RKO (cell line): ENCODE data around the gene ZNF609.

Experiments used
- DNase-seq: peaks from one replicate; pipeline ENCODE4 v3.0.0-alpha.2; 2016; ENCODE audit warnings: low spot score

ZNF609 gene, protein sequence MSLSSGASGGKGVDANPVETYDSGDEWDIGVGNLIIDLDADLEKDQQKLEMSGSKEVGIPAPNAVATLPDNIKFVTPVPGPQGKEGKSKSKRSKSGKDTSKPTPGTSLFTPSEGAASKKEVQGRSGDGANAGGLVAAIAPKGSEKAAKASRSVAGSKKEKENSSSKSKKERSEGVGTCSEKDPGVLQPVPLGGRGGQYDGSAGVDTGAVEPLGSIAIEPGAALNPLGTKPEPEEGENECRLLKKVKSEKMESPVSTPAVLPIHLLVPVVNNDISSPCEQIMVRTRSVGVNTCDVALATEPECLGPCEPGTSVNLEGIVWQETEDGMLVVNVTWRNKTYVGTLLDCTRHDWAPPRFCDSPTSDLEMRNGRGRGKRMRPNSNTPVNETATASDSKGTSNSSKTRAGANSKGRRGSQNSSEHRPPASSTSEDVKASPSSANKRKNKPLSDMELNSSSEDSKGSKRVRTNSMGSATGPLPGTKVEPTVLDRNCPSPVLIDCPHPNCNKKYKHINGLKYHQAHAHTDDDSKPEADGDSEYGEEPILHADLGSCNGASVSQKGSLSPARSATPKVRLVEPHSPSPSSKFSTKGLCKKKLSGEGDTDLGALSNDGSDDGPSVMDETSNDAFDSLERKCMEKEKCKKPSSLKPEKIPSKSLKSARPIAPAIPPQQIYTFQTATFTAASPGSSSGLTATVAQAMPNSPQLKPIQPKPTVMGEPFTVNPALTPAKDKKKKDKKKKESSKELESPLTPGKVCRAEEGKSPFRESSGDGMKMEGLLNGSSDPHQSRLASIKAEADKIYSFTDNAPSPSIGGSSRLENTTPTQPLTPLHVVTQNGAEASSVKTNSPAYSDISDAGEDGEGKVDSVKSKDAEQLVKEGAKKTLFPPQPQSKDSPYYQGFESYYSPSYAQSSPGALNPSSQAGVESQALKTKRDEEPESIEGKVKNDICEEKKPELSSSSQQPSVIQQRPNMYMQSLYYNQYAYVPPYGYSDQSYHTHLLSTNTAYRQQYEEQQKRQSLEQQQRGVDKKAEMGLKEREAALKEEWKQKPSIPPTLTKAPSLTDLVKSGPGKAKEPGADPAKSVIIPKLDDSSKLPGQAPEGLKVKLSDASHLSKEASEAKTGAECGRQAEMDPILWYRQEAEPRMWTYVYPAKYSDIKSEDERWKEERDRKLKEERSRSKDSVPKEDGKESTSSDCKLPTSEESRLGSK (N-terminal part only)

DNA sequence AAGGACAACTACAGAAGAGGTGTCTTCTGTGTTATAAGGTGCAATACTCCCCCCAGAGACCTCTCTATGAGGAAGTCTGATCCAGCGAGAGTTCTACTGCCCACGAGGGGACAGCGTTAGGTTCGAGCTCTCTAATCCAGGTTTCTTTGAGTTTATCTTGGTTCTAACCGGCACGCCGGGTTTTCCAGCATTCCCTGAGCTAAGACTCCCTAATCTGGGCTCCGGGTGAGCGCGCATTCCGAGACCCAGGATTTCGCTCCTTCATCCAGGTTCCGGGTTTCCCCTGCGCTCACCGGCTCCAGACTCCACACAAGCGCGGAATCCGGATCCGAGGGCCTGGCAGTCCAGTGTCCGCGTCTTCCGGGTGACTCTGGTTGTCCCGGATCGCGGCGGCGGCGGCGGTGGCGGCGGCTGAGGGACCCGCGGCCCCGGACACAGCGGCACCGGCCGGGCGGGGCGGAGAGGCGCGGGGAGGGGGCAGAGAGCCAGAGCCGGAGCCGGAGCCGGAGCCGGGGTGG, at the start of gene ZNF609:
Gene ZNF609 (plus strand): TSS at position 373 of the 518 bp plus-strand sequence. CDS start 38,842 bp downstream, outside the sequence.
- DNase-seq, result peak; percentile 96

DNA sequence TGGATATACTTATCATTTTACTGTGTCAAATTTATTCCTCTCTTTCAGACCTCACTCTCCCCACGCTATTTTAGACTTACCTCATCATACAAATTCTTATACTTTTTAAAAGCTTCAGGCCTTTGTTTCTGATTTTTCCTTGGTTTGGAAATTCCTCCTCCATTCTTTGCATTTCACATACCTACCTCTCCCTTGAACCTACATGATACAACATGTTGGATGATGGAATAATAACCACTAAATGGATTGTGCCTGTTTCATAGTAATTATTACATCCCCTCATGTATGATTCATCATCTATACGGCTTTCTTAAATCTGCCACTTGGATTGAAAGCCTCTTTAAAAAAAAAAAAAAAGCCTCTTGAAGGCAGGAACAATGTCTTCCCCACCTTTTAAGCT, 48.2 kb upstream of the ZNF609 start:
- DNase-seq, result no peak

DNA sequence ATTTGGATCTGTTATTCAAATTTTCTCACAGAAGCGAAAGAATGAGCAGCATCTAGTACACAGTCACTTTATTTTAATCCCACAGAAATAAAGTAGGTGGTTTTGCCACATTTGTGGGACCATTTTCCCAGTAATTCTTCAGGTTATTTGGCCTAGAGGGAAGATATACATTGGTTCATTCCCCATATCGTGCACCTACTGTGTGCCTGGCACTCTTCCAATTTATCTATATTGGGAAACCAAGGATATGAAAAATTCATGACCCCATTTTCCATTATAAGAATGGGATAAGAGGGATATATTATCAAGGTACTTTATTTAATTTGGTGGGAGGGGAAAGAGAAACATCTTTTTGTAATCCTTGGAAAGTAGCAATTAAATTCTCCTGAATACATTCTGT, 37.7 kb upstream of the ZNF609 start:
- no peak for DNase-seq

DNA sequence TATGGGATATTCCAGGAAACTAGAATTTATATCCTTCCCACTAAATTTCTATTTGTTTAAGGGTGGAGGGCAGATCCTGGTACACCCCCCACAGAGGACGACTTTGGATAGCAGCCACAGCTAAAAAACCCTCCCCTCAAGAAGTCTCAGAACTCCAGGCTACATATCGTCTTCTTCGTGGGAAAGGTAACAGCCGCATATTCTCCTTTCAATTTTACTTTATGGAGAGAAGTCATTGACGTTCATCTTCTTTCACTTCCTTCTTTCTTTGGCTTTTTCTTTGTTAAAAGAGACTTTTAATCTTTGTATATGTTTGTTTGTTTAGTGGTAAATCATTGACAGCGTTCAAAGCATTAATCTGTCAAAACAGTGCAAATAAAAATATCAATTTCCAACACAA, 36.4 kb upstream of the ZNF609 start:
- no peak for DNase-seq

DNA sequence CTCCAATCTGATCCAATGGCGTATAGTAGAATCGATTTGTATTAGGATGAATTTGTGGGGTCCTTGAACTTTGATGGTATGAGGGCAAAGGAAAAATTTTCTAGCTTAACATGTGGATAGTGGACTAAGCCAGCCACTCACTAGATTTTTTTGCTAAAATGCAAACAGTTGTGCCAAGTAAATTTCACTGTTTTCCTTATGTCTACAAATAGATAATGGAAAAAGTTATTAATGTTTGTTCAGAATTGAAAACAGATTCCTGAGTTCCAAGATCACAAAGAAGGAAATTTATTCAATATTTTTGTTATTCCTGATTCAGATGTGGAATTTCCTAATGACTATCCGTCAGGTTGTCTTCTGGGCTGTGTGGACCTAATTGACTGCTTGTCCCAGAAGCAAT, 35.2 kb upstream of the ZNF609 start:
- DNase-seq, result no peak

DNA sequence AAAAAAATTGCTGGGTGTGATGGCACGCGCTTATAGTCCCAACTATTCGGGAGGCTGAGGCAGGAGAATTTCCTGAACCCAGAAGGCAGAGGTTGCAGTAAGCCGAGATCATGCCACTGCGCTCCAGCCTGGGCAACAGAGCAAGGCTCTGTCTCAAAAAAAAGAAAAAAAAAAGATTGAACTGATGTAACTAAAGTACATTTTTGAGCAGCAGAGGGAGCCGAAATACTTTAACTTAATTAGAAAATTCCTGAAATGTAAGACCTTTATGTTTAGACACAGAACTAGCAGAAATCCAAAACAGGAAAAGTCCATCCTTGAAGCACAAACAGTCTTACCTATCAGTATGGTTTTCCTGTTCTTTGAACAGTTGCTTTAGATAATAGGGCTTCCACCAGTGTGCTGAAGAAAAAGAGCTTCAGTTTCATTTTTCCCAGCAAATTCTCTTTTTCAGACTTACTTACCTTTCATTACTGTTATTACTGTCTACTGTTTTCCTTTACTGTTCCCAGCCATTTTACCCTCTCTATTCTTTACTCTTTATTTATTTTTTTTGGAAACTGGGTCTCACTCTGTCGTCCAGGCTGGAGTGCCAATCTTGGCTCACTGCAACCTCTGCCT, 33.4 kb upstream of the ZNF609 start:
- peak; percentile 53 for DNase-seq

DNA sequence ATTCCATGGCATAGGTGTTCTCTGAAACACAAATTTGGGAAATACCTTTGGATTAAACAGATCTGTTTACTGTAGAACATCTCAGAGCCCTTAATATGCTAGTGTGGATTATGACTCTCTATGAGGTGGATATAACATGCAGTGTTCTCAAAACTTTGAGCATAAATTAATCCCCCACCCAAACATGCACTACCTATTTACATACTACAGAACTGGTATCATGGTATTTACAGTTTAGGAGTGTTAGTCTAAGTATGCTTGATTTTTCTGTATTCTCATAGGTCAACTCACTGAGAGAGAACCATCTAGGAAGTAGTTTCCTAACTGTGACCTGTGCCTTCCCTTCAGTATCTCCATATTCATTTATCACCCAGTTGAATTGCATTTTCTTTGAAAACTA, 30.9 kb upstream of the ZNF609 start:
- no peak for DNase-seq

DNA sequence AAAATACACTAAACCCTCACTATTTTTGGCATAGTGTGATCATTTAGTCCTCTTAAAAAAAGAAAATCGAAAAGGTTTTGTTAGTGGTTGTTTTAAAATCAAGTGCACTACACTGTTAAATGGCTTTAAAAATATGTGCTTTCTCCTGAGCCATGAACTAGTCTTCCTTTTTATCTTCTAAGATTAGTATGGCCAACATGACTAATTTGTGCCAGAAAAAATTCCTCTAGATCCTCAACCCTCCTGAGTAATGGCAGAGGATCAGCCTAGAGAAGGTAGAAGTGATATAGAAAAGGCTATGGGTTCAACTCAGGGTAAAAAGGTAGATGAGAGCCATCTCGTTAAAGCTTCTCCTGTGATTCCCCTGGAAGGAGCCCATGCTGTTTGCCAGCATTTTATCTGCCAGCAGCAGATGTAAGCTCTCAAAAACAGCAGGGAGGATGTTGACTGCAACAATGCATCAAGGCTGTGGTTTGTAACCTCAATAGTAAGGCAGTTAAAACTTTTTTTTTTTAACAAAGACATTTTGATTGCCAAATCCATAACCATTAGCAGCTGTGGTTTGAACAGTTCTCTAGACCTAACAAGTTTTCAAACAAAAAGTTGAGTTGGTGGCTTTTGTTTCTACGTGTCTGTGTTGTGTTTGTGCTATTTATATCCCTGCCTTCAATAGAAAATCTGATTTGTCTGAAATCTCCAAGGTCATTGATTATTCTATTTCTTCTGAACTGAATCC, 30.2 kb upstream of the ZNF609 start:
- DNase-seq, result no peak

DNA sequence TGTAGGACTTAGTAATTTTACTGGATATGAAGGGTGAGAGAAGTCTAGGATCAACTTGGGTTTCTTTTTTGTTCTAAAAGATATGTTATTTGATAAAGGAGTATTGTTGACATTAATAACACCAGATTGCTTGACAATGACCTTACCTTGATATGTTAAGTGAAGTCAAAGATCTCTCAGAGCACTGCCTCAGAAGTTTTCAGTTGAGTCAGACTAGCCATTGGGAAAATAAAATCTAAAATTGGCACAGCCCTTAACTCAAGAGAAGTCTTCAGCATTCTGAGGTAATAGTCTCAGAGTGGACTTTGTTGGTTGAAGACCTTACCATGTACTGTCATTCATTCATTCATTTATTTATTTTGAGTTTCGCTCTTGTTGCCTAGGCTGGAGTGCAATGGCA, 22.4 kb upstream of the ZNF609 start:
- no peak for DNase-seq

DNA sequence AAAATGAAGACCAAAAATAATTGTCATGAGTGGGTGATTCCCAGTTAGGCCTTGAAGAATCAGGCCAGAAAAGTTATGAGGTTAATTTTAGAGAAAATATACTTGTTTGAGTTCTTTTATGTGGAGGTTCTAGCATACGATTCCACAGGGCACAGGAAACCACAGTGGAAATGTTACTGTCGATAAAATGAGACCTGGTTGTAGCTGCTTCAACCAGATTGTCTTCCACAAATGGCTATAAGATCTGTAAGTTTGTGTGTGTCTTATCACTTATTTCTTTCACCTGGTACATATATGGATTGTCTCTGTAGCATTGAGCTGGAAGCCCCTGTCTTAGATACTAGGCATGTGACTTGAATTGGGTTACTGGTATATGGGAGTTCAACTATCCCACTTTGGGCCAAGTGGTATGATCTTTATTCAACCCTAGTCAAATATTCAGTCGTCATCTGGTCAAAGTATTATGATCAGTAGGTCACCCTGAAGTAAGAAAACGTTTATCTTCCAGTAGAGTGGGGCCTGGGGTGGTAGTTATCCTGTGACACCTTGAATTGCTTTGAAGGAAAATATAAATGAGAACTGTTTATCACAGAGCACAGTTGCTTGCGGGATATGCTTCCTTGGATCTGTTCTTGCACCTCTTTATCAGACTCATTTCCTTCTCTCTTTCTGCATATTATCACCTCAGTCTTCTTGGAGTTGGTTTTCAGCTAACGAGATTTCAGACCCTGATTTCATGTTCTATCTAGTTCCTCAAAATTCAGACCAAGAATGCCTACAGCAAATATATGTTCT, 21.5 kb upstream of the ZNF609 start:
- DNase-seq, result no peak

DNA sequence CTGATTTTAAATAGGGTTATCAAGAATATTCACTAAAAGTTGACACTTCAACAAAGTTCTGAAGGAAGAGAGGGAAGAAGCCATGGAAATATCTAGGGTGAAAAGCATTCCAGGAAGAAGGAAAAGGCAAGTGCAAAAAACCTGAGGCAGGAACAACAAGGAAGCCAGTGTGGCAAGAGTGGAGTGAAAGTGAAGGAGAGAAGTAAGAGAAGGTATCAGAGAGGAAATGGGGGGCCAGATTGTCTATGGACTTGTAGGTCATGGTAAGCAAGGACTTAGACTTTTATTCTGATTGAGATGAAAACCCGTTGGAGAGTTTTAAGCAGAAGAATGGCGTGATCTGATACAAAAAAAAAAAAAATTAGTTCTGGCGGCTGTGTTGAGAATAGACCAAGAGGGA, 18.5 kb upstream of the ZNF609 start:
- DNase-seq, result no peak

DNA sequence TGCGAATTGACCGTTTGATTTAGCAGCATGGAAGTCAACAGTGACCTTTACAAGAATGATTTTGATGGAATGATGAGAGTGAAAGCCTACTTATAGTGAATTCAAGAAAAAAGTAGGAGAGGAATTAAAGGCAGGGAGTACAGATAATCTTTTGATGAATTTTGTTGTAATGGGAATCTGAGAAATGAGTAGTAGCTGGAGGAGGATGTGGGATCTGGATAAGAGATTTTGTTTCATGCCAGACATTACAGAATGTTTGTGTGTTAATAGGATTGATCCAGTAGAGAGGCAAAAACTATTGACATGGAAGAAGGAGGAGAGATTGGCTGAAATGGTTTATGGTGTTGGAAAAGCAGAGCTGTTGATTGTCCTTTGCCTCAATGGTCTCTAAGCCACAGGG, 17.4 kb upstream of the ZNF609 start:
- no peak for DNase-seq

DNA sequence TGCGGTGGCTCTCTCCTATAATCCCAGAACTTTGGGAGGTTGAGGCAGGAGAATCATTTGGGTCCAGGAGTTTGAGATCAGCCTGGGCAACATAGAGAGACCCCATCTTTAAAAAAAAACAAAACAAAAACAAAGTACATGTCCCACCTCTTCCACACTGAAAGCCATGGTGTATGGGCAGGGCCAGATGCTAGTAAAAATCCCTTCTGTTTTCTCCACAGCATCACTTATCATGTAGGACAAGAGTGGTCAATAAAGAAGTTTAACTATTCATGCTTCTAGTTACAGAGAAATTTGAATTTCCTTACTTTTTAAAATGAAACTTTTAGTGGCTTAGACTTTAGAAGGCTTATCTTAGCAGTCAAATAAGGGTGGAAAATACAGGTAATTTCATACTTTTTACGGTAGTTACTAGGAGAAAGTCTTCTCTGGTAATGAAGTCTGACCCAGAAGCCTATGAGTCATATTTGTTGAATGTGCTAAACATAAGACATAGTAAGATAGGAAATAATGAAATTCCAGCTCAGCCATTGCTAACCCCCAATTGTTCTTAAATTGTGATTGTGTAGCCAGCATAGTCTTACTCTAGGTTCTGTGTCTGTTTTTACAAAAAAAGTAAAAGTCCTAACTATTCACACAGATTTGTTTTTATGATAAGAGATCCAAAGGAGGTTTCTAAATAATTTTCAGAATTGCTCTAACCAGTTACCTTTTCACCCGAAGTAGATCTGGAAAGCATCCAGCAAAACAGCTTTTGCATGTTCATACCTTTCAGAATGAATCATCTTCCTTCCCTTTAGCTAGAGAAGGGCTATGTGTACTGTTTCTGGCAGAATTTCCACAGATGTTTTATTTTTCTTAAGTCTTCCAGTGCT, 16.4 kb upstream of the ZNF609 start:
- DNase-seq, result peak; percentile 25

DNA sequence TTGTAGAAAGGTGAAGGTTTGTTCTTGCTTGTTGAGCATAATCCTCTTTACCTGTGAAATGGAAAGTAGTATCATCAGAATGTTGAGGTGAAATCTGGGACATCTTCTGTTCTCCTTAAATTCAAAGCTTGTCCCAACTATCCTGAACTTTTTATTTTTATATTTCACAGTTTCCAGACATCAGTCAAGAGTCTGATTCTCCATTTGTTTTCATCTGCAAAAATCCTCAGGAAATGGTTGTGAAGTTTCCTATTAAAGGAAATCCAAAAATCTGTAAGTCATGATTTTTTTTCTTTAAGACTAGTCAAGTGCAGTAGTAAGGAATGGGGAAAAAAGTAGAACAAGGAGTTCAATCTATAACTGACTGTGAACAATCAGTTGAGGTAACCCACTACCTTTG, 15.5 kb upstream of the ZNF609 start:
- no peak for DNase-seq

DNA sequence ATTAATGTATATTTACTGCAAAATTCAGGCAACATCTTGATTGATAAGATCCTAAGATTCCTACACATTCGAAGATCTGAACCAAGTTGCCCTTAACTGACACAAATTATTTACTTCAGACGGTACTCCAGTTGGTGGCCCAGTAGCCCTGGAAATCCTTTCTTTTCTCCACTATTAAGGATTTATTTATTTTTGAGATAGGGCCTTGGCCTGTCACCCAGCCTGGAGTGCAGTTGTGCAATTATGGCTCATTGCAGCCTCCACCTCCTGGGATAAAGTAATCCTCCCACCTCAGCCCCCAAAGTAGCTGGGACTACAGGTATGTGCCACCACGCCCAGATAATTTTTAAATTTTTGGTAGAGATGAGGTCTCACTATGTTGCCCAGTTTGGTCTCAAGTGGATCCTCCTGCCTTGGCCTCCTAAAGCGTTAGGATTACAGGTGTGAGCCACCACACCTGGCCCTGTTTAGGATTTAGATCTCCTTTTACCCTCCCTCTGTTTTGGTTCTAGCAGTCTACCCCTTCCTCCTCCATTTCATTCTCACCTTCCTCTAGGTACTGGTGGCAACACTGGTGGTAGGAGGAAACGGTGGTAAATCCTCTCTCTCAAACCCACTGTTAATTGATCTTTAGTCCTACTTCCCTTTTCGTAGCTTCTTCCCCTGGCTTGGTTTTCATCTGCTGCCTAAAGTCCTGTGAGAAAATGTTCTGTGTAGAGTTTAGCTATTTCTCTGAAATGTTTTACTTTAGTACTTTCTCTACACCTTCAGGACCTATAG, 12.7 kb upstream of the ZNF609 start:
- DNase-seq, result no peak

DNA sequence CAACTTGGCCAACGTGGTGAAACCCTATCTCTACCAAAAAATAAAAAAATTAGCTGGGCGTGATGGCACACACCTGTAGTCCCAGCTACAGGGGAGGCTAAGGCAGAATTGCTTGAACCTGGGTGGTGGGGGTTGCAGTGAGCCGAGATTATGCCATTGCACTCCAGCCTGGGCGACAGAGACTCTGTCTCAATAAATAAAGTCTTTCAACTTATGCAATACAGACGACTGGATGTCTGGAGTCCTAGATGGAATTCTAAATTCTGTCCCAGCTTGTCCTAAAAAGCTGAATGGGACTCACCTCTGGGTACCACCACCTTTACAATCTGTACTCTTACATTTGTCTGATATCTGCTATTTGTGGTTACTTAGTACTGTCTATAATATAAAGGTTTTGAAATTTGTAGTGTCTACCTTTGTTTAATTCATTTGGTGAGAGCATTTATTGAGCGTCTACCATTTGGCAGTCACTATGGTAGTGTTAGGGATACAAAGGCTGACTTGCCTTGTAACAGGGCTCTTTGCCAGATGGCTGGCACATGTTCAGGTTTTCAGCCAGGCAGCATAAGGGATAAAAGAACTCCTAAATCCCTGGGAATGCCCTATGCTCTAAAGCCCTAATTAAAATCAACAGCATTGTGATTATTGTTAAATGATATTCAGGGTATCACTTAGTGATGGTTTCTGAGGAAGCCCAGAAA, 7.2 kb upstream of the ZNF609 start:
- DNase-seq, result no peak

DNA sequence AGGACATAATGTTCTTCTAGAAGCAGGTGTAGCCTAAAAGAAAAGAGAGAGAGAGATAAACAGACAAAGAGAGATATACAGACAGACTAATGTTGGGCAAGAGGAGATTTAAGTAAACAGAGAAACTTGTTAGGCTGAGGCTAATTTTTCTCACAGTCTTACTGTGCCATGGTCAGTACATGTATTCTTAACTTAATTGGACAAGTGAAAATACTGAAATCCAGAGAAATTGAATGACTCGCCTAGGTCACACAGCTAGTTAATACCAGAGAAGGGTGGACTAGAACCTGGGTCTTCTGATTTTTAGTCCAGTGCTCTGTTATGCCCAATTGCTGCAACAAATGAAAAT, 6.7 kb upstream of the ZNF609 start:
- DNase-seq, result no peak

DNA sequence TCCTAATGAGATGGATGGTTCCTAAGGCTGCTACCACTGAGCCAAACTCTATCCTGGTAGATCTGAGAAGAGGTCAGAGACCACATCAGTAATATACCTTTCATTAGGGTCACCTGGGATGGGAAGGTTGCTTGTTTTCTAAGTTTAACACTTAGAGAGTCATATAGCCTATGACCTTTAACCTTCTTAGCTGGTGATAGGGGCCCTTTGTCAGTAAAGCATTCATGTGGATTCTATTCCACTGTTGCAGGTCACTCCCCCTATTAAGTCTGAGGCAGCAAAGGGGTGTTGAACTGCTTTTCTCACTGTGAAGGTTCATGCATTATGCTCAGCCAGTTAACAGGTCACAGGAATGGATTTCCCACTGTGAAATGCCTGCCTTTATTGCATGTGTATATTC, 6.1 kb upstream of the ZNF609 start:
- no peak for DNase-seq
